HPDE6-E6E7 (cell line): ENCODE data around the gene RNLS.
"Not testable (repeated sequence)": the region's sequence is repeated elsewhere in the genome, so short reads cannot be mapped to it uniquely, and the experiment has no call there.

Experiments
- DNase-seq: peaks from one replicate; pipeline ENCODE4 v3.0.0; 2011; ENCODE audit warnings: missing footprints; ENCODE audit errors: extremely low spot score

Gene RNLS

DNA sequence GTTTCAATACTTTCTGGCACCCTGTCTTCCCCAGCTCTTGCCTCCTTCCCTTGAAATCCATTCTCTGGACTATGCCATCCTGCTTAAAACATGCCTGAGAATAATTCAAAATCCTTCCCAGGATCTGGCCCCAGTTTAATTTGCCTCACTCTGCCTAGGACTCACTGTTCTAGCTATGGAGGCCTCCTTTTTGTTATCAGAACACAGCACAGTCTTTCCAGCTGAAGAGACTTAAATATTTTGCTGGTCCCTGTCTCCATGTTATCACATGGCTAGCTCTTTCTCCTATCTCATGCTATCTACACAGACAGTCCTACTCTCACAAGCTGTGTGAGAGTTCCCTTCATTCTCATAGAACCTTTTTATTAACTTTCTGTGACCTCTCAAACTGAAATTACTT is 194.8 kb downstream of the RNLS start:
- no peak for DNase-seq

DNA sequence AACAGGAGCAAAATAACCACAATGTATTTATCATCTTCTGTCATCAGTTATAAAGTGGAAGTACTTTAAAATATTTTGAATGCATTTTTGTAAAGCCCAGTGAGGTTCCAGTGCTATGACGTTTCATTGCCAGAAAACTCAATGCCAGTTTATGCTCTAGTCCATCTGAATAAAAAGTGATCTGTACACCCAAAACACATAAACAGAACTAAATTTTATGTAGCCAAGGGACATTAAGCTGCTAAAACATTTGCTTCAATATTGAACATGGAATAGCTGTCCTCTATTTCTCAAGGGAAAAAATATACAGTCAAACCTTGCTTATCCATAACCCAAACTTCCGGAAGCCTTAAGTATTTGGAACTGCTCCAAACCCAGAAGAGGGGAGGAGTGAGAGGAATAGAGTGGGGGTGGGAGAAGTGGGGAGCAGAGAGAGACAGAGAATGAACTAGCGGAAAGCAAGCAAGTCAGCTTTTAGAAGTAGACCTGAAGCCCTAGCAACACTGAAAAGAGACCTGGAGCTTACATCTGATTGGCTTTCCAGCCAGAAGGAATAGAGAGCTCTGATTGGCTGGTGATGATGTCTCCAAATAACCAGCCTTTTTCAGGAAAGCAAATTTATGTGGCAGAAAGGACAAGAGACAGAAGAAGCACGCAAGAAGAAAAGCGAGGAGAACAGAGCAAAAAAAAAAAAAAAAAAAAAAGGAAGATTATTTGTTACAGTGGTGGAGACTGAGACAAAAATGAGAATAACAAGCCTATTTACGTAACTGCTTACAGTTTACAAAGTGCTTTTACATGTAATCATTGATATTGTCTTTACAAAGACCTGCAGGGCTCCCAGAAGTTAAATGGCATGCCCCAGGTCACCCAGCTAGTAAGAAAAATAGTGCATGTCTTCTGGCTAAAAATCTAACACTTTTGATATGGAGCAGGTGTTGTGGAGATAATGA is 196.0 kb downstream of the RNLS start:
- peak; percentile 36 for DNase-seq

DNA sequence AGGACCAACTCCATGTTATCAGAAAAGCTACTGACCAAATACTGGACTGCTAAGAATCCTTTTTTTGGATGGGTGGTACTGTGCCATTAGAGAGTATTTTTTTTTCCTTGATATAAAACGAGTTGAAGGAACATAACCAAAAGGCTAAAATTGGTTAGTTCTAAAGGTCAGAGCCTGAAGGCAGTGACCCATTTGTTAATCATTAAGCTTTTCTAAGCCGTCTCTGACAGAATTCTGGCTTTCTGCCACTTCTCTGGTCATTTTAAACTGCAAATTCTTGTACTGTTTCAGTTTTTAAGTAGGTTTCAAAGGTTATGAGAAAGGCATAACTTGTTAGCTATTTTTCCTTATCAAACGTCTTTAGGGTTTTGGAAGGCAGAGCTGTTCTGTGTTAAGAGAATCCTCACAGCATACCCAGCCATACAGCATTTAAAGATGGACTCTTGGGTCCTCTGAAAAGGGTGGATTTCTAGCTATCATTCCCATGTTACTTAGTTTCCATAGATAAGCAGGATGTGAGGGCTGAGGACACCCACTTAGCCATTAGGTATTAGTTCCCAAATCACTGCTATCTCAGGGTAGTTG is 196.8 kb downstream of the RNLS start:
- peak; percentile 19 for DNase-seq

DNA sequence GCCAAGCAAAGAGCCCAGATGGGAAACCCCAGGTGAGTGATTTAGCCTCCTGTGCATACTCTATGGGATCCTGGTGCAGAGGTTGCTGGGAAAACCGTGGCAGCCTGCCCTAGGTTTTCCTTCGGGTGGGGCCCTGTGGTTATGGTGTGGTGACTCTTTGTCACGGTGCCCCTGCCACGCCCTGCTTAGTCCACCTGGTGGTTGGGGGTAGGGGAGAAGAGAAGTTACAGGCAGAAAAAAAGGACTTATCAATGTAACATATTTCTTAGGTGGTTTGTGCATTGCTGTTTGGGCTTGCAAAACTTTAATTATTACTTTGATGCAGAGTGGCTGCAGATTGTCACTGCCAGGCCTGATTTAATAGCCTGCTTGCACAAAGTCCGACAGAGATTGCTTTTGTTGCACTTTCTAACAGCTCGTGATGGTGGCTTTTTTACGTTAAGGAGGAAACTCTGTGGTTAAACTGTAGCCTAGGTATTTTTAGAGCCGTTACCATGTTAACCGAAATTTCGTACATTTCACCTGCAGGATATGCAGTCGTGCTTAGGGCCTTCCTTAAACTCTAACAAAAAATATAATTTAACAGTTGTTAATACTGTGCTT is 197.4 kb downstream of the RNLS start:
- peak; percentile 75 for DNase-seq

DNA sequence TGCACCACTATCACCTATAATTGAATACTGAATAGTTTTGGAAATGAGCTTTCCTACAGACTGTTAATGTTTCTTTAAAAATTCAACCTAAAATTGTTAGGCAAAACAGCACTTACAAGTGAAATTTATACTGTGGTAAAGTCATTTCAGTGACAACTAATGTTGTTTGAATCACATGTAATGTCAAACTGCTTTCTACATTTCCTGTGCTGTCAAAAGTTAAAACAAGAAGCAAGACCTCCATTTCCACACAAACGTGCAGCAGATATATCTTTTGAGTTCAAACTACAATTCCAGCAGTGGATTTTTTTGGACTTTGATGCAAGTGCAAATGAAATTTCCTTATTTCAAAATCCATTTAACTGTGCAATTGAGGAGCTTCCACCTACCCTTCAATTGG is 199.8 kb downstream of the RNLS start:
- no peak for DNase-seq

DNA sequence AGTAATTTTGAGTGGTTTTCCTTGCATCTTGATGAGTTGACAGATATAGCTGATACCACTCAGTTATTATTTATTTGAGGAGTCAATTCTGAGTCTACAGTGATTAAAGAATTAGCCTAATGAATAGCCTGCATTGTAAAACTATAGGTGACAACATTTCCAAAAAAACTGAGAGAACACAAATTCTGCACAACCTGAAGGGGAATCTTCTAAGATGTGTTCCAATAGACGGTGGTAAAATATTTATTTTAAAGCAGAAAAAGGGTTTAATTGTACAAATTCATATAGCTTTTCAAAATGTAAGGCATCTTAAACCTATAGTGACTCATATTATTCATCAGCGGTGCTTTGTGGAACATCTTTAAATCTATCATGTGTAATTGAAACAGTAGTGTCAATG is 200.4 kb downstream of the RNLS start:
- no peak for DNase-seq

DNA sequence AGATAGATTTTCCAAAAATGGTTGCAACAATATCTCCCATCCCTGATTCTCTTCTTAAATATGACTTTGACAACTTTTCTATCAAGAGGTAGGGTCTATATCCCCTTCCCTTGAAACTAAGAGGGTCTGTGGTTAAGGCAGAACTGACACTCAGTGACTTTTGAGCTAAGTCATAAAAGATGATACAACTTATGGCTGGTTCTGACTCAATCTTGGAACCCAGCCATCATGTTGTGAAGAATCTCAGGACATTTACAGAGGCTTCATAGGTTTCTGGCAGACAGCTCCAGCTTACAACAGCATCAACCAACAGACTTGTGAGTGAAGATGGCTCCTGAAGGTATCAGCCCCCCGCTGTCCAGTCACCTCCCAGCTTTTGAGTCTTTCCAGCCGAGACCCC is 203.5 kb downstream of the RNLS start:
- DNase-seq: no peak

DNA sequence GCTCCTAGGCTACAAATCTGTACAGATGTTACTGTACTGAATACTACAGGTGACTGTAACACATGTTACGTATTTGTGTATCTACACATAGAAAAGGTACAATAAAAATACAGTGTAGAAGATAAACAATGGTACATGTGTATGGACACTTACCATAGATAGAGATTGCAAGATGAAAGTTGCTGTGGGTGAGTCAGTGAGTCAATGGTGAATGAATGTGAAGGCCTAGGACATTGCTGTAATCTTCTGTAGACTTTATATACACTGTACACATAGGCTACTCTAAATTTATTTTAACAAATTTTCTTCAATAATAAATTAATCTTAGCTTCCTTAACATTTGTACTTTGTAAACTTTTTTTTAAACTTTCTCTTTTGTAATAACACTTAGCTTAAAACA is 205.6 kb downstream of the RNLS start:
- no peak for DNase-seq

DNA sequence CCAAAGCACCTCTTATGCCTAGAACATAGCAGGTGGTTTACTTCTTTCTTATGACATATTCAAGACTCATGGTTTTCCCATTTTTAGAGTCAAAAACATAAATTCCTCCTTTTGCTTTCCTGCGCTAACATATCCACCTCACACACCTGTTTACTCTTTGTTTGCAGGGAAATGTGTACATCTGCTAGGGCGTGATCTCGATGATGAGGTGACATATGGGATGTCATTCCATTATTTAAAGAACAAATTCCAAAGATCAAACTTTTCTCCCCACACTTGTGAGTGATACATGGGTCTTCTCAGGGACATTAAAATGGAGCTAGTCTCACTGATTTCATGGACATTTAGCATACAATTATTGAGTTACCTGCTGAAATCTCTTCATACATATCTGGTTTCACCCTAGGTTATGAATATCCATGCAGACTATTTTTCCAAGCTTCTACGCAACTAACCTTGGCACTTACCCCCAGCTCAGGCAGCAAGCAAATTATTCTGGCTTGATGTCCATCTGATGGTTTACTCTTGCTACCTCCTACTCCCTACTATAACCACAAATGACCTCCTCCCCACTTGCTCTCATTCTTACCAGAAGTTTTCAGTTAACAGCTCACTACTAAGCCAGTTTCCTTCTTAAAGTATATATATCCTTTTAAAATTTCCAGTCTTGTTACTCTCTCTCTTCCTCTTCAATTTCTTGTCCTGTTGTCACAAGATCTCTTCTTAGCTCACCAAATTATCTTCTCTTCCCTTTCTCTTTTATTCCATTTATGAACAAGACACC is 208.5 kb downstream of the RNLS start:
- DNase-seq: no peak

DNA sequence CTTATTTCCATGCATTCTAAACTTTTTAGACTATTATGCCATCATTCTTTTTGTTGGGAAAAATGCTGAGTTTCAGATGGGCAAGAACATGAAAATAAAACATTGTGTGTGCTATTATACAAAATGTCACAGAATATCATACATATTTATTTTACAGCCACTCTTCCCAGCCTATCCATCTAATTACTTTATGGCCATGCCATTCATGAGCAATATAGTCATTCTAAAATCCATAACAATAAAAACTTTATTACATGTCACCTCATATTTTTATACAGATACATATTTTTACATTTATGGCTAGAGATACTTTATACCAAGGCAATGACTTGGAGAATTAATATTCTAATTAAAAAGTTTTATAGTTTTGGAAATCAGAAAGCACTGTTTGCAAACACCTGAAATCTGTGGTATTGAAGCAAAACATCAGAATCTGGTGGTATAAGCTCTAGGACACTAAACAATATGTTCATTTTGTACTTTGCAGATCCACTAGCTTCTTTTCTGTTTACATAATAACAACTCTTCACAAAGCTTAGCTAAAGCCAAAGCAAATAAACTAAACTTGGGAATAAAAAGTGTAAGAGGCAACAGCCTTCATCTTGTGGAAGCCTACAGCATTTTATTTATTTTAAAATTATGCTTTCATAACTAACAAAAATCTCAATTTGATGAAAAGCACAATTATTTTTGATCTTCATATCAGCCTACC is 210.1 kb downstream of the RNLS start:
- no peak for DNase-seq

DNA sequence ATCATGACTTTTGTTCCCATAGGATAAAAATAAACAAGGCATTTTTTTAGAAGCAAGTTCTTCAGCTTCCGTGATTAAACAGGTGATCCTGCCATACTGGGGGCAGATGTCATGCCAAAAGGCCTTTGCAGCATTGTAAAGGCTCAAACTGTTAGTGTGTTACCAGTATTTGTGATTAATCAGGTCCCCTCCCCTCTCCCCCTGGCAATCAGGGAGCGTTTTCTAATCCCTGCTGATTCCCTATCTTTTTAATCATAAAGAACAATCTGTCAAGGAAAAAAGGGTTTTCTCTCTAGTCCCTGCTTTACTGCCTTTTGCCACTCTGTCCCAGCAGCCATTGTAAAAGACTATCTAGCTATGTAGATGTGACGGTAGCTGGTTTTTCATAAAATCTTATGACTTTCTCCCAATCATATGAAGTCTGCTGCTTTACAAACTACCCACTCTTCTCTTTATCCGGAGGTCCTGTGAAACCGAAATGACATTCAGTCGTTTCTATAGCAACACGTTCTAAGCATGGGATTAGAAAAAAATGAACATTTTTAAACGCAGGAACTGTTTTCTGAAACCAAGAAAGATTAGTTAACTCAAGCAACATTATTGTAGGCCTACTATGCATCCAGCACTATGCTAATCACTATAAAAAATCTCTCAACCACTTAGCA is 210.9 kb downstream of the RNLS start:
- DNase-seq: no peak

DNA sequence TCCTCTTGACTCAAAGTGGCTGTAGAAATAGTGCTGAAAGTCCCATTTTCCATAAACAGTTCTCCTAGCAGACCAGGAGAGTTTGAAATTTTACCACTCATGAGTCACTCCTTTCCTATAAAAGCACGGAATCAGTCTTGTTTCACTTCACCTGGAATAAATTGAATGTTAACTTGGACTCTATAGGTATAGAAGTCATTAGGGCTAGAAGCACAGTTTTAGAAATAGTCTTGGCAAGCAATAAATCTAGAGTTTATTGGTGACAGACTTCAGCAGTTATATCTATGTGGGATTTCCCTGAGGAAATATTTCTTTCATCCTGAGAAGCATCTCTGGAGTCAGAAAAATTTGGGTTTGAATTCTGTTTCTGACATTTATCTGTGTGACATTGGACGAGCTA is 212.4 kb downstream of the RNLS start:
- DNase-seq: no peak

DNA sequence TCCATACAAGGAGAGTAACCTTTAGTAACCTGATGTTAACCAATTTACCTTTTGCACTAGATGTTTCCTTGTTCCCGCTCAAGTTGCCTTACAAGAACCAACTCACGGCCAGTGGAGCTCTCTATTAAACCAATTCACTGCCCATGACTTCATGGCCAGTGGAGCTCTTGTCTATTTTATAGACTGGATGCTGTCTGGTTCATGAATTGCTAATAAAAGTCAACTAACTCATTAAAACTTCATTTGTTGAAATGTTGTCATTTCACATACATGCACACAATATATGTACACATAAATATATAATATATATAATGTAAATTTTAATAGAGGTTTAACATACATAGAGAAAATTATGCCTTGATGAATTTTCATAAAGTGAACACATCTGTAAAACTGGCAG is 216.3 kb downstream of the RNLS start:
- no peak for DNase-seq

DNA sequence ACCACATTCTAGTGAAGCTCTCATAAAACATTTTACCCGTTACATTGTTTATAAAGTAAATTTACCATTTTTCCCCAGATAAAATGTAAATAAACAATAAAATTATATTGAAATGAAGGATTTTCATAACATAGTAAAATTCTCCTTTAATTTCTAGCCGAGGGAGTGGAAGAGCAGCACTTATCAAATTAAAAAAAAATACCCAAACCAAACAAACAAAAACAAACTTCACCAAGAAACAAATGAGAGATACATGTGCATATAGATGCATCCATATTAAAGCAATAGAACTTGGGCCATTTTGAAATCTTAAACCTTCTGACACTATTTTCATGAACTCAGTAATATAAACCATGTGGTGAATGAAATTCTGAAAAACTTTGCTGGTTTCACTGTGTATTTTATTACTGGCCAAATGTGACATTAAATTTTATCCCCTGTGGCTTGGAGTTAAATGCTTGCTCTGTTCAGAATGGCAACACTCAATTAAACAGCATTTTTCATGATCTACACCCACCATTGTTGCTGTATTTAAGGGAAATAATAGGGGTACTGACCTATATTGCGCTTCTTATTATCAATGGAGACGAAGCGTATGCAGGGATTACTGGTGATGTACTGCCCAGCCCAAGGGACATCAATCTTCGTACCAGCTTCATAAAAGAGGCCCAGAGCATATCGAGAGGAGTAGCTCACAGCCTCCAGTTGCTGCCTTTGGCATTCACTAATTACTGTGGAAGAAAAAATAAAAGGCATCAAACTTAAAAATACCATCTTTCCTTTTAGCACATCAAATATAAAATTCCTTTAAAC is 220.9 kb downstream of the RNLS start:
- DNase-seq: no peak

DNA sequence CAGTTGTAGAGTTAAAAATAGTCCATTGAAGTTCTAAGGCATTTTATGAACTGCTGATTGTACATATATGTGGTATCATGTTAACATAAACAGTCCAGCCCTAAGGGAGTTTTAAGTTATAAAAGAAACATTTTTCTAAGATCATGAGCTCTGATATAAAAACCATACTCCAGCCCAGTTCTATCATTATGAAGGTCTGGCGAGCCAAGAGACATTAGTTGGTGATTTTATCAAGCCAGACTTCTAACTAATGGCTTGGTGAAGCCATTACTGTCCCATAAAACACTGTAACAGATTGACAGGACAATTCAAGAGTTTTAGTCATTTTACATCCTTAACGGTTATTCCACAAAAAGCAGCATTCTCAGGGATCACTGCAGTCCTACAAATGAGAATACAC is 221.6 kb downstream of the RNLS start:
- no peak for DNase-seq

DNA sequence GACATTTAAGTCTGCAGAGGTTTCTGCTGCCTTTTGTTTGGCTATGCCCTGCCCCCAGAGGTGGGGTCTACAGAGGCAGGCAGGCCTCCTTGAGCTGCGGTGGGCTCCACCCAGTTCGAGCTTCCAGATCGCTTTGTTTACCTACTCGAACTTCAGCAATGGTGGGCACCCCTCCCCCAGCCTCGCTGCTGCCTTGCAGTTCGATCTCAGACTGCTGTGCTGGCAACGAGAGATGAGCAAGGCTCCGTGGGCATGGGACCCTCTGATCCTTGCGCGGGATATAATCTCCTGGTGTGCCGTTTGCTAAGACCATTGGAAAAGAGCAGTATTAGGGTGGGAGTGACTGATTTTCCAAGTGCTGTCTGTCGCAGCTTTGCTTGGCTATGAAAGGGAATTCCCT is 227.4 kb downstream of the RNLS start:
- not testable (repeated sequence) for DNase-seq

DNA sequence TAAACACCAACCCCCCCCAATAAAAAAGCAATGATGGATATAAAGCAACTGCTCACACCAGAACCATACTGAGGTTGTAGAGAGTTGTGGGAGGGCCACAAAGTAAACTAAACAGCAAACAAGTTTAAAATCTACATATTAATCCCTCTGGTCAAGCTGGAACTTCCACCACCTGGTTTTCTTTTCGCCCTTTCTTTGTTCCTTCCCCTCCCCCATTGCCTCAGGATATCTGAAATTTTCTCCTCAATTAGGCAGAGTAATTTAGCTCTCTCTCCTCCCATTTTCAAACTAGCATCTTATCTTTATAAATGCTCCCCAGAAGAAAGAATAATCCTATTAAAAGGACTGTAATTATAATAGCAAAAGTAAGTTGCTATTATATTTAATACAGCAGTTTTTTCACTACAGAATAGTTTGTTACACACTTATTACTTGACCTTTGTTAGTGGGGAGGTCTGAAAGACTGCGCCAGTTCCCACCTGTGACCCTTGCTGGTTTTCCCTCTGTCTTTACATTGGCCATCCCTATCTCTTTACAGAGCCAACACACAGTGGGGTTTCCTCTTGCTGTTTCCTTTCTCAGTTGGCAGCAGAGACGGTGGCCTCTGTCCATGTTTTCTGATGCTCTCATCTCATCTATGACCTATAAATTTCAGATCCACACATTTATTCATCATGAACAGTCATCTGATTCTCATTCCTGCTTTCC is 235.4 kb downstream of the RNLS start:
- no peak for DNase-seq

DNA sequence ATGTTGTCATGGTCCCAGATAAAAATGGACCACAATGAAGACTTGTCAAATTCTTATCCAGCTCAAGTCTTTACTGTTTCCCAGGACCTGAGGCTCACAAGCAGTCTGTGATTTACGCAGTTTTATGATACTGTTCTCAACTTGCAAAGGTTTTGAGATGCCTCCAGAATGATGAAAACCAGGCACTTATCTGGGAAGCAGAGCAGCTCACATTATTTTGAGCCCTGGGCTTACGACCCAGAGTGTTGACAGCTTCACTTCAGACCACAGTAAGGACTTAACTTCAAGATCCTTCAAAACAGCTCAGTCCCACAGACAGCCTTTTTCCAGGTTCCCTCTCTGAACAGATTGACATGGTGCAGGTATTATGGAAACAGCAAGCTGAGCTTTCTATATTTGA is 236.1 kb downstream of the RNLS start:
- no peak for DNase-seq

DNA sequence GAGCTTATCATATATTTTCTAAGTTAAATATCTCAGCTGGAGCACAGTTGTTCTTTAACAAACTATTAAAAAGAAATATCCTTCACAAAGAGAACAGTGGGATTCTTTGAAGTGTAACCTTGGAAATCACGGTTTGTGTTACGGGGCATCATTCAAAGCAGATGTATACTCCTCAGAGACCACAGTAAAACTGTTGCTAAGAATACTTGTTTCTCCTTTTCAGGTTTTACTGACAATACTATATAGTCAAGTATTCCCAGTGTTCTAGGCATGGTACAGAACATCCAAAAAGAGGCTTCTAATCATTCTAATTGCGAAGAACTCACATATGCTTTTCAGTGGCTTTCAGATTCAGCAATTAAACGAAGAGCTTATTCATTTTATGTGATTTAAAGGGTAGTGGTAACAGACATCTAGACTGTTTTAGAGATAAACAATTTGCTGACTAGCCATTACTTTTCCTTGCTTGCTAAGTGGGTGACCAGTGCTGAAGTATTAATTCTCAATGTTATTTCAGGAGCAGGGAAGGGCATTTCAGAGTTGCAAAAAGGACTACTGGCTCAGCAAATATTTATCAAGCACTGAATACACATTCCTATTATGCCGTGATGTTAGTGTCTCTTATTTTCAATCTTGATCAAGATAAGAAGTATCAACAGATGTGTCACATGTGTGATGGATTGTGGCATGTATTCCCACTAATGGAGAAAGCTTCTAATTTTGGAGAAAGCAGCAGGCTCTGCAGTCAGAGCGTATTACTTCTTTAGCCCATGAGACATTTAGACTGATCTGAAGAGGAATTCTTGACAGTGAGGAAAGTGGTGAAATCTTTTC is 236.8 kb downstream of the RNLS start:
- DNase-seq: no peak
